H9 (cell line): ENCODE results near the gene ZNF212. TPM values are rescaled to one million over a fixed set of nuclear protein-coding genes. Genes with fewer than 3 reads are reported as not detected.

Experiments
- DNase-seq: peaks from one replicate; pipeline ENCODE4 v3.0.0-alpha.2; 2017
- H2AFZ ChIP-seq: one replicate; pipeline ENCODE4 v1.6.1; 2013; ENCODE audit warnings: mild to moderate bottlenecking, low read length, control low read depth, moderate library complexity
- H2AK5ac ChIP-seq: 2 replicates; pipeline ENCODE4 v1.6.1; 2013; ENCODE audit warnings: low read length, control low read depth, mixed read lengths; ENCODE audit not compliant: insufficient read length
- H2BK120ac ChIP-seq: one replicate; pipeline ENCODE4 v1.6.1; 2013; ENCODE audit warnings: low read depth, mild to moderate bottlenecking, low read length, control low read depth, inconsistent platforms; ENCODE audit not compliant: poor library complexity, severe bottlenecking
- H2BK12ac ChIP-seq: 2 replicates; pipeline ENCODE4 v1.6.1; 2013; ENCODE audit warnings: low read length, control low read depth, mixed read lengths, low read depth; ENCODE audit not compliant: insufficient read length
- H2BK15ac ChIP-seq: 2 replicates; pipeline ENCODE4 v1.6.1; 2013; ENCODE audit warnings: low read depth, low read length, control low read depth
- H2BK20ac ChIP-seq: one replicate; pipeline ENCODE4 v1.6.1; 2013; ENCODE audit warnings: low read depth, mild to moderate bottlenecking, low read length, control low read depth, inconsistent platforms; ENCODE audit not compliant: poor library complexity, severe bottlenecking
- H2BK5ac ChIP-seq: 2 replicates; pipeline ENCODE4 v1.6.1; 2013; ENCODE audit warnings: low read length, control low read depth, mixed read lengths; ENCODE audit not compliant: insufficient read length
- H3K14ac ChIP-seq: 2 replicates; pipeline ENCODE4 v1.6.1; 2013; ENCODE audit warnings: low read length, control low read depth; ENCODE audit not compliant: insufficient read depth
- H3K18ac ChIP-seq: 2 replicates; pipeline ENCODE4 v1.6.1; 2013; ENCODE audit warnings: low read depth, mild to moderate bottlenecking, mixed read lengths, low read length, control low read depth; ENCODE audit not compliant: insufficient read length
- H3K23ac ChIP-seq: 2 replicates; pipeline ENCODE4 v1.6.1; 2013; ENCODE audit warnings: low read length, control low read depth, mixed read lengths, low read depth; ENCODE audit not compliant: insufficient read length
- H3K23me2 ChIP-seq: 2 replicates; pipeline ENCODE4 v1.6.1; 2013; ENCODE audit warnings: low read depth, mild to moderate bottlenecking, mixed read lengths, low read length, control low read depth; ENCODE audit not compliant: insufficient read length, poor library complexity, severe bottlenecking
- H3K27ac ChIP-seq: 2 replicates; pipeline ENCODE4 v1.5.1; 2013; ENCODE audit warnings: low read length, control low read depth, mixed read lengths, low read depth; ENCODE audit not compliant: insufficient read length
- H3K27me3 ChIP-seq: 2 replicates; pipeline ENCODE4 v1.6.1; 2013; ENCODE audit warnings: low read length, control low read depth, inconsistent platforms; ENCODE audit not compliant: insufficient read depth
- H3K4ac ChIP-seq: 2 replicates; pipeline ENCODE4 v1.6.1; 2013; ENCODE audit warnings: low read depth, mild to moderate bottlenecking, control low read depth, inconsistent platforms, low read length, moderate library complexity
- H3K4me1 ChIP-seq: 2 replicates; pipeline ENCODE4 v1.6.1; 2013; ENCODE audit warnings: low read length, control low read depth, inconsistent platforms; ENCODE audit not compliant: insufficient read depth
- H3K4me2 ChIP-seq: 2 replicates; pipeline ENCODE4 v1.6.1; 2013; ENCODE audit warnings: low read length, control low read depth, mixed read lengths; ENCODE audit not compliant: insufficient read length, insufficient read depth
- H3K56ac ChIP-seq: 2 replicates; pipeline ENCODE4 v1.6.1; 2013; ENCODE audit warnings: low read depth, mild to moderate bottlenecking, mixed read lengths, low read length, control low read depth; ENCODE audit not compliant: insufficient read length
- H3K79me1 ChIP-seq: 2 replicates; pipeline ENCODE4 v1.6.1; 2013; ENCODE audit warnings: low read depth, mild to moderate bottlenecking, moderate library complexity, low read length, control low read depth, inconsistent platforms; ENCODE audit not compliant: insufficient read depth, poor library complexity, severe bottlenecking
- H3K79me2 ChIP-seq: 2 replicates; pipeline ENCODE4 v1.6.1; 2013; ENCODE audit warnings: low read length, control low read depth, inconsistent platforms; ENCODE audit not compliant: insufficient read depth
- H3K9ac ChIP-seq: 2 replicates; pipeline ENCODE4 v1.6.1; 2013; ENCODE audit warnings: low read length, control low read depth, mixed read lengths; ENCODE audit not compliant: insufficient read length; ENCODE audit errors: extremely low read depth
- H3K9me3 ChIP-seq: one replicate; pipeline ENCODE4 v1.6.1; 2013; ENCODE audit warnings: low read depth, low read length, inconsistent platforms; ENCODE audit not compliant: control insufficient read depth
- H3T11ph ChIP-seq: one replicate; pipeline ENCODE4 v1.6.1; 2013; ENCODE audit warnings: mild to moderate bottlenecking, low read length, control low read depth, inconsistent platforms
- H4K20me1 ChIP-seq: one replicate; pipeline ENCODE4 v1.6.1; 2013; ENCODE audit not compliant: control insufficient read depth, insufficient read length, insufficient read depth
- H4K5ac ChIP-seq: 2 replicates; pipeline ENCODE4 v1.6.1; 2013; ENCODE audit warnings: low read depth, mild to moderate bottlenecking, mixed read lengths, low read length, control low read depth; ENCODE audit not compliant: insufficient read length
- H4K8ac ChIP-seq: replicated peaks from 2 replicates; pipeline ENCODE4 v1.6.1; 2013; ENCODE audit warnings: low read length, control low read depth, mixed read lengths, low read depth; ENCODE audit not compliant: insufficient read length
- H4K91ac ChIP-seq: 2 replicates; pipeline ENCODE4 v1.6.1; 2013; ENCODE audit warnings: low read depth, mild to moderate bottlenecking, moderate library complexity, mixed read lengths, low read length, control low read depth; ENCODE audit not compliant: insufficient read length
- H3K27ac Mint-ChIP-seq, 3 experiments: 2 replicates in 2 of 3; 3 replicates in 1 of 3; pipeline ENCODE4 v1.8.0; 2020 to 2021; ENCODE audit warnings: mixed read lengths in 3 of 3, mild to moderate bottlenecking in 1 of 3, moderate library complexity in 1 of 3
- H3K27me3 Mint-ChIP-seq: 2 replicates; pipeline ENCODE4 v1.8.0; 2021; ENCODE audit warnings: low read depth, mild to moderate bottlenecking, moderate library complexity, mixed read lengths
- H3K36me3 Mint-ChIP-seq, 3 experiments: 2 replicates in 2 of 3; 3 replicates in 1 of 3; pipeline ENCODE4 v1.8.0; 2020 to 2021; ENCODE audit warnings: low read depth in 3 of 3, mixed read lengths in 3 of 3; ENCODE audit not compliant: insufficient read depth in 1 of 3
- H3K4me1 Mint-ChIP-seq, 2 experiments: 2 replicates each; pipeline ENCODE4 v1.8.0; 2020; ENCODE audit warnings: mixed read lengths in 2 of 2
- H3K4me3 Mint-ChIP-seq, 2 experiments: 2 replicates in 1 of 2; 3 replicates in 1 of 2; pipeline ENCODE4 v1.8.0; 2020 to 2021; ENCODE audit warnings: mild to moderate bottlenecking in 2 of 2, mixed read lengths in 2 of 2, moderate library complexity in 1 of 2
- H3K9me3 Mint-ChIP-seq, 2 experiments: 2 replicates in 1 of 2; 3 replicates in 1 of 2; pipeline ENCODE4 v1.8.0; 2020; ENCODE audit warnings: mild to moderate bottlenecking in 2 of 2, mixed read lengths in 2 of 2, moderate library complexity in 1 of 2
- CTCF ChIP-seq: fragments of 200-600 bp; sonication (generic); conservative IDR thresholded peaks from 3 replicates; pipeline ENCODE4 v1.8.0; 2021; ENCODE audit warnings: antibody characterized with exemption, mild to moderate bottlenecking
- WGBS: extraction: QIAGEN DNeasy Blood & Tissue Kit; methylation state at CpG from one replicate; pipeline ENCODE4 v1.1.7; 2013; ENCODE audit warnings: missing lambda C conversion rate, low lambda C conversion rate, mixed read lengths; ENCODE audit not compliant: insufficient read length; ENCODE audit errors: extremely low coverage; 5-methylcytosine and 5-hydroxymethylcytosine counted together
- total RNA-seq: library from RNA; stranded (reverse); gene quantifications from 2 replicates; pipeline ENCODE4 v1.2.1, GENCODE V29; 2021

The ZNF212 gene
- total RNA-seq, 1 experiment from 2014 or later, result 21.1 TPM

GRCh38 chr7:149214020-149214720 is 25.3 kb upstream of the ZNF212 start:
- DNase-seq, result no peak
- H2BK120ac ChIP-seq, result no peak overlapping the region
- no peak overlapping the region for H2AK5ac ChIP-seq
- H3K23me2 ChIP-seq, result no peaks in the 10 kb centered on the region
- no peaks in the 10 kb centered on the region for H3K79me1 ChIP-seq
- Mint-ChIP-seq H3K4me1 (peaks cover 19 to 20% of the 10 kb centered on the region in 2 experiments), H3K9me3 (no peaks in the 10 kb centered on the region), H3K27me3 (no peaks in the 10 kb centered on the region), H3K4me3 (no peak overlapping the region), H3K36me3 (peaks cover 58 to 97% (median 90%) of the 10 kb centered on the region in 3 experiments), H3K27ac (no peak overlapping the region)
- H2AFZ ChIP-seq, result no peak overlapping the region
- H2BK15ac ChIP-seq, result no peak overlapping the region
- TF ChIP-seq CTCF, result no peak
- no peaks in the 10 kb centered on the region for H3K9me3 ChIP-seq
- 0 out of 2 replicates have a peak, but pooled peaks cover 2% of the 10 kb centered on the region for H3K4me1 ChIP-seq
- no CpG with 5 or more reads among the region's 7 CpGs for WGBS
- no peak overlapping the region for H3K27ac ChIP-seq
- H4K91ac ChIP-seq, result no peak overlapping the region
- no peak overlapping the region for H3K56ac ChIP-seq
- H2BK12ac ChIP-seq, result no peak overlapping the region
- no peak overlapping the region for H3T11ph ChIP-seq
- no peak overlapping the region for H4K5ac ChIP-seq
- no peaks in the 10 kb centered on the region for H4K20me1 ChIP-seq
- no peaks in the 10 kb centered on the region for H3K27me3 ChIP-seq
- H3K14ac ChIP-seq, result no peak overlapping the region
- no peak overlapping the region for H2BK20ac ChIP-seq
- H2BK5ac ChIP-seq, result no peak overlapping the region
- H4K8ac ChIP-seq, result no peak overlapping the region
- no peaks in the 10 kb centered on the region; the same call in 1 of the 2 replicates for H3K79me2 ChIP-seq
- H3K9ac ChIP-seq, result no peak overlapping the region
- H3K4me2 ChIP-seq, result no peak overlapping the region
- no peak overlapping the region for H3K23ac ChIP-seq
- no peak overlapping the region for H3K4ac ChIP-seq
- H3K18ac ChIP-seq, result no peak overlapping the region
